Neural progenitor cell (in vitro differentiated cells): ENCODE data around the gene MRPL53. TPM values are rescaled to one million over a fixed set of nuclear protein-coding genes. Genes with fewer than 3 reads are reported as not detected.
A peak's percentile ranks its signal among the peaks of the same experiment; 100 is the strongest.

ENCODE experiments used
- DNase-seq: peaks from one replicate; pipeline ENCODE4 v3.0.0-alpha.2; 2016; ENCODE audit warnings: low spot score
- H2AFZ ChIP-seq: fragments of 200-600 bp; sonication (generic); replicated peaks from 2 replicates; pipeline ENCODE4 v1.6.1; 2016; ENCODE audit warnings: antibody characterized with exemption
- H3F3A ChIP-seq: fragments of 200-600 bp; sonication (generic); 2 replicates; pipeline ENCODE4 v1.6.1; 2016; ENCODE audit warnings: antibody characterized with exemption, low read depth
- H3K27ac ChIP-seq: fragments of 200-600 bp; sonication (generic); 2 replicates; pipeline ENCODE4 v1.5.1; 2016; ENCODE audit warnings: mild to moderate bottlenecking
- H3K27me3 ChIP-seq: fragments of 200-600 bp; sonication (generic); 2 replicates; pipeline ENCODE4 v1.6.1; 2016; ENCODE audit warnings: mild to moderate bottlenecking, moderate library complexity
- H3K36me3 ChIP-seq: fragments of 200-600 bp; sonication (generic); 2 replicates; pipeline ENCODE4 v1.5.1; 2016
- H3K4me1 ChIP-seq: fragments of 200-600 bp; sonication (generic); 2 replicates; pipeline ENCODE4 v1.6.1; 2016; ENCODE audit warnings: mixed run types
- H3K4me2 ChIP-seq: fragments of 200-600 bp; sonication (generic); 2 replicates; pipeline ENCODE4 v1.6.1; 2016
- H3K4me3 ChIP-seq: fragments of 200-600 bp; sonication (generic); 2 replicates; pipeline ENCODE4 v1.5.1; 2016
- H3K79me2 ChIP-seq: fragments of 200-600 bp; sonication (generic); 2 replicates; pipeline ENCODE4 v1.6.1; 2016; ENCODE audit warnings: low read depth
- H3K9ac ChIP-seq: fragments of 200-600 bp; sonication (generic); 2 replicates; pipeline ENCODE4 v1.6.1; 2016
- H3K9me3 ChIP-seq: fragments of 200-600 bp; sonication (generic); 2 replicates; pipeline ENCODE4 v1.5.1; 2016; ENCODE audit warnings: low read depth
- H4K20me1 ChIP-seq: fragments of 200-600 bp; sonication (generic); 2 replicates; pipeline ENCODE4 v1.6.1; 2016; ENCODE audit warnings: low read depth
- H3K27ac Mint-ChIP-seq: 3 replicates; pipeline ENCODE4 v1.8.0; 2021; ENCODE audit warnings: mixed read lengths
- H3K27me3 Mint-ChIP-seq: 2 replicates; pipeline ENCODE4 v1.8.0; 2022; ENCODE audit warnings: low read depth, mild to moderate bottlenecking, inconsistent platforms, moderate library complexity, mixed read lengths; ENCODE audit not compliant: insufficient read depth
- H3K36me3 Mint-ChIP-seq: 3 replicates; pipeline ENCODE4 v1.8.0; 2021; ENCODE audit warnings: mixed read lengths
- H3K4me1 Mint-ChIP-seq: 3 replicates; pipeline ENCODE4 v1.8.0; 2021; ENCODE audit warnings: mixed read lengths
- H3K4me3 Mint-ChIP-seq: 3 replicates; pipeline ENCODE4 v1.8.0; 2021; ENCODE audit warnings: mild to moderate bottlenecking, moderate library complexity, mixed read lengths
- H3K9me3 Mint-ChIP-seq: 3 replicates; pipeline ENCODE4 v1.8.0; 2020; ENCODE audit warnings: mixed read lengths
- EZH2 ChIP-seq: fragments of 200-600 bp; sonication (generic); IDR thresholded peaks from 2 replicates; pipeline ENCODE4 v1.6.1; 2017; ENCODE audit warnings: antibody characterized with exemption, mild to moderate bottlenecking, moderate library complexity
- EZH2phosphoT487 ChIP-seq: fragments of 200-600 bp; sonication (generic); IDR thresholded peaks from 2 replicates; pipeline ENCODE4 v1.6.1; 2017; ENCODE audit warnings: antibody characterized with exemption
- total RNA-seq: library from RNA; depleted of rRNA; stranded (reverse); fragments of >200 nt; gene quantifications from 2 replicates; pipeline ENCODE4 v1.2.3, GENCODE V29; 2015; ENCODE audit warnings: low replicate concordance
- TF ChIP-seq, protein P1 (sequence below): fragments of 200-600 bp; sonication (generic); IDR thresholded peaks from 2 replicates; pipeline ENCODE4 v1.5.1; 2017; ENCODE audit warnings: antibody characterized with exemption, mild to moderate bottlenecking

MRPL53 gene
- total RNA-seq = 9.8 and 22.5 TPM in 2 replicates

DNA sequence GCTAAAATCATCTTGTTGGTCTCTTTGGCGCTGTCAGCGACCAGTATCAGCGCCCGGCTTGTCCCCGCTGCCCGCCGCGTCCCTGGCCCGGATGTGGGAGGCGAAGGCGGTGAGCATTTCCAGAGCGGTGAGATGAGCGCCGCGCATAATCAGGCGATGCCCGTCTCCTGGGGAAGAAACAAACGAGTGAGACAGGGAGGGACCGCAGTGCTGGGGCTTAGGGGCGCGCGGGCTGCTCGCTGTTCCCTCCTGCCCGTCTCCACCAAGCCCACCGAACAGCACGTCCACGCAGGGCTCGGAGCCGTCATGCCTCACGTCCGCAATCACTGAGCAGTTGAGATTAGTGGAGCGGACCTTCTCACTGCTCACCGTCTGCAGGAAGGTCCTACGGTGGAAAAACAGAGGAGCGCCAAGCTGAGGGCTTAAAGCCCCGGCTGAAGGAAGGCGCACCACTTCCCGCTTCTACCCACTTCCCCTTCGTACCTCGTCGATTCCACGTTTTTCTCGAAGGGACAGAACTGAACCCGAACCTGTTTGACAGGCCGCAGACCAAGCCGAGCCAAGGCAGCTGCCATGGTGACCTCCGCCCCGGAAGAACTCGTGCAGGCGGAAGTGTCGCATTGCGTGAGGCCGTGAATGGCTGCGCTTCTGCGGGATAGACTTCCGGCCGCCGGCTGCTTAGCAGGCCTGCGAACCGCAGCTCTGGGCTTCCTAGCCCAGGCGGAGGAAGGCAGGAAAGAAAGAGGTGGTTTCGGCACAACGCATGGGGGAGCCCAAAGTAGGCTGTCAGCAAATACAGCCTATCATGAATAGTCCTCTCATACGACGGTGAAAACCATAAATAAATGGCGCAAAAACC, at the start of gene MRPL53:
TSS of gene MRPL53 (minus strand) at position 595 of the 859 bp plus-strand sequence. CDS start at position 575, 20 bp downstream.
- DNase-seq = peak; percentile 96
- Mint-ChIP-seq H3K27me3 (peaks cover 9% of the 10 kb centered on the region), H3K4me3 (peak within 1 kb of the TSS; percentile 97), H3K9me3 (no peaks in the 10 kb centered on the region), H3K36me3 (peaks cover 13% of the 10 kb centered on the region), H3K27ac (peak within 1 kb of the TSS; percentile 98), H3K4me1 (peaks cover 15% of the 10 kb centered on the region)
- H3K4me3 ChIP-seq = peak within 1 kb of the TSS; percentile 63
- TF ChIP-seq EZH2phosphoT487 (peak; percentile 26), EZH2 (no peak)
- TF ChIP-seq, protein P1, sequence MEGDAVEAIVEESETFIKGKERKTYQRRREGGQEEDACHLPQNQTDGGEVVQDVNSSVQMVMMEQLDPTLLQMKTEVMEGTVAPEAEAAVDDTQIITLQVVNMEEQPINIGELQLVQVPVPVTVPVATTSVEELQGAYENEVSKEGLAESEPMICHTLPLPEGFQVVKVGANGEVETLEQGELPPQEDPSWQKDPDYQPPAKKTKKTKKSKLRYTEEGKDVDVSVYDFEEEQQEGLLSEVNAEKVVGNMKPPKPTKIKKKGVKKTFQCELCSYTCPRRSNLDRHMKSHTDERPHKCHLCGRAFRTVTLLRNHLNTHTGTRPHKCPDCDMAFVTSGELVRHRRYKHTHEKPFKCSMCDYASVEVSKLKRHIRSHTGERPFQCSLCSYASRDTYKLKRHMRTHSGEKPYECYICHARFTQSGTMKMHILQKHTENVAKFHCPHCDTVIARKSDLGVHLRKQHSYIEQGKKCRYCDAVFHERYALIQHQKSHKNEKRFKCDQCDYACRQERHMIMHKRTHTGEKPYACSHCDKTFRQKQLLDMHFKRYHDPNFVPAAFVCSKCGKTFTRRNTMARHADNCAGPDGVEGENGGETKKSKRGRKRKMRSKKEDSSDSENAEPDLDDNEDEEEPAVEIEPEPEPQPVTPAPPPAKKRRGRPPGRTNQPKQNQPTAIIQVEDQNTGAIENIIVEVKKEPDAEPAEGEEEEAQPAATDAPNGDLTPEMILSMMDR = no peak
- H3K36me3 ChIP-seq = no peaks in the 10 kb centered on the region
- H3K4me1 ChIP-seq = peaks cover 11% of the 10 kb centered on the region
- peak within 1 kb of the TSS; percentile 74 for H2AFZ ChIP-seq
- H3K4me2 ChIP-seq = peak within 1 kb of the TSS; percentile 97
- H3K9me3 ChIP-seq = no peaks in the 10 kb centered on the region
- peaks cover 4% of the 10 kb centered on the region for H3K79me2 ChIP-seq
- H3F3A ChIP-seq = peaks cover 30% of the 10 kb centered on the region
- no peaks in the 10 kb centered on the region for H3K27me3 ChIP-seq
- peak within 1 kb of the TSS; percentile 75 for H3K27ac ChIP-seq
- no peaks in the 10 kb centered on the region for H4K20me1 ChIP-seq
- H3K9ac ChIP-seq = peak within 1 kb of the TSS; percentile 19

DNA sequence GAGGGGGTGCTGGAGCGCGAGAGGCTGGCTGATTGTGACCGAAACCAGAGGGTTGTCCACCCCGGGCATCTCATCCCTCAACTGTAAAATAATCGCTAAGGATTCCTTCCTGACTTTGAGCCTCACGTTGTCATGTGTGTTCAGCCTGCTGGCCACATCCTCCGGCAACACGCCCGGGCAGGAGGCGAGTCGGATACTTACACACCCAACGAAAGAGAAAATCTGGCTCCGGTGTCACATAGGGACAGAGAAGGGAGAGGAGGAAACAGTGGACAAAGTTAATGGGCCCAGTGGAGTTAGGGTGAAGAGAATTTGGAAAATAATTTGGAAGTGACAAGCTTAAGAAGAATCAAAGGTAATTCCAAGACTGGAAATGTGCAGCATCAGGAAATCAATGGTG, 44.2 kb upstream of the MRPL53 start:
- no peak overlapping the region for H3K9ac ChIP-seq
- no peak for DNase-seq
- no peak overlapping the region for H2AFZ ChIP-seq
- peaks cover 100% of the 10 kb centered on the region for H3K27me3 ChIP-seq
- peaks cover 34% of the 10 kb centered on the region for H3F3A ChIP-seq
- no peak overlapping the region for H3K27ac ChIP-seq
- no peaks in the 10 kb centered on the region for H3K36me3 ChIP-seq
- Mint-ChIP-seq H3K27me3 (peaks cover 74% of the 10 kb centered on the region), H3K9me3 (peaks cover 8% of the 10 kb centered on the region), H3K4me3 (peak overlapping the region; percentile 55), H3K36me3 (peaks cover 5% of the 10 kb centered on the region), H3K27ac (no peak overlapping the region), H3K4me1 (peaks cover 19% of the 10 kb centered on the region)
- peaks cover 21% of the 10 kb centered on the region for H3K4me1 ChIP-seq
- no peak overlapping the region for H3K4me2 ChIP-seq
- TF ChIP-seq, protein P1 = no peak
- no peak for TF ChIP-seq EZH2phosphoT487
- TF ChIP-seq EZH2 = no peak
- H3K79me2 ChIP-seq = no peaks in the 10 kb centered on the region
- H3K9me3 ChIP-seq = no peaks in the 10 kb centered on the region
- no peak overlapping the region for H3K4me3 ChIP-seq
- H4K20me1 ChIP-seq = peaks cover 26% of the 10 kb centered on the region

DNA sequence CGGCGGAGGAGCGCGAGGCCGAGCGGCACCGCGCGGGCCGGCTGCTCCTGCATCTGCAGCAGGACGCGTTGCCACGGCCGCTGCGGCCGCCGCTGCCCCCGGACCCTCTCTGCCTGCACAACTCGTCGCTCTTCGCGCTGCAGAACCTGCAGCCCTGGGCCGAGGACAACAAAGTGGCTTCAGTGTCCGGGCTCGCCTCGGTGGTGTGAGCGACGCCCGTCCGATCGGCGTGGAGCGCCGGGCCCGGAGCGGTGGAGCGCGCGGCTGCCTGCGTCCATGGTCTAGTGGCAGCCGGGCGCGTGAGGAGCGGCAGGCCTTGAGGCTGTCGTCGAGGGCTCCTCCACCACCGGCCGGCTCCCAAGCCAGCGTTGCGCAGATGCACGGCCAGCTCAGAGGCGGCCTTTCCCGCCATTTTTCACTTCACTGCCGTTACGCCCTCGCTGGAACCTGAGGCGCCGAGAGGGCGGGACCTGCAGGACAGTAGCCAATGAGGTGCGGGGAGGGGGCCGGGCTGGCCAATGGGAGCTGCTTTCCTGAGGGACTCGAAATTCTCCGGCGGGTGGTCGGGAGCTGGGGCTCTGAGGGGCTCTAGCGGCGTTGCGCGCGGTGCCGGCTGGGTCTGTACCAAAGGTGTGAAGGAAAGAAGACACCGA, 43.6 kb upstream of the MRPL53 start:
- Histone ChIP-seq H3K9ac (no peak overlapping the region), H3K79me2 (no peaks in the 10 kb centered on the region), H4K20me1 (peaks cover 26% of the 10 kb centered on the region), H3K27me3 (peaks cover 100% of the 10 kb centered on the region), H3K4me2 (peak overlapping the region; percentile 69), H3K9me3 (no peaks in the 10 kb centered on the region), H3K27ac (no peak overlapping the region), H3K4me1 (peaks cover 21% of the 10 kb centered on the region), H3F3A (peaks cover 34% of the 10 kb centered on the region), H3K36me3 (no peaks in the 10 kb centered on the region), H2AFZ (peak overlapping the region; percentile 74), H3K4me3 (peak overlapping the region; percentile 25)
- peak overlapping the region; percentile 55 for H3K4me3 Mint-ChIP-seq
- peak; percentile 80 for TF ChIP-seq EZH2phosphoT487
- TF ChIP-seq, protein P1 = no peak
- TF ChIP-seq EZH2 = peak; percentile 86
- peaks cover 8% of the 10 kb centered on the region for H3K9me3 Mint-ChIP-seq
- H3K27ac Mint-ChIP-seq = no peak overlapping the region
- H3K36me3 Mint-ChIP-seq = peaks cover 5% of the 10 kb centered on the region
- peak; percentile 82 for DNase-seq
- H3K4me1 Mint-ChIP-seq = peaks cover 19% of the 10 kb centered on the region
- H3K27me3 Mint-ChIP-seq = peaks cover 77% of the 10 kb centered on the region
